Mammary epithelial cell (primary cell): ENCODE measurements around the gene CCDC187.

ENCODE experiments used
- EZH2 ChIP-seq: IDR thresholded peaks from 2 replicates; pipeline ENCODE4 v1.6.1; 2012; ENCODE audit warnings: low read length, inconsistent platforms, borderline replicate concordance
- TF ChIP-seq, protein P1 (sequence below), 2 donors: IDR thresholded peaks in 1 of 2; conservative IDR thresholded peaks in 1 of 2; 2 replicates each; pipeline ENCODE4 v1.5.1; 2011 to 2012; ENCODE audit warnings: inconsistent platforms in 2 of 2, low read length in 2 of 2, mild to moderate bottlenecking in 2 of 2, control low read depth in 1 of 2, low read depth in 1 of 2; ENCODE audit not compliant: insufficient read depth in 1 of 2; ENCODE audit errors: extremely low read depth in 1 of 2

DNA sequence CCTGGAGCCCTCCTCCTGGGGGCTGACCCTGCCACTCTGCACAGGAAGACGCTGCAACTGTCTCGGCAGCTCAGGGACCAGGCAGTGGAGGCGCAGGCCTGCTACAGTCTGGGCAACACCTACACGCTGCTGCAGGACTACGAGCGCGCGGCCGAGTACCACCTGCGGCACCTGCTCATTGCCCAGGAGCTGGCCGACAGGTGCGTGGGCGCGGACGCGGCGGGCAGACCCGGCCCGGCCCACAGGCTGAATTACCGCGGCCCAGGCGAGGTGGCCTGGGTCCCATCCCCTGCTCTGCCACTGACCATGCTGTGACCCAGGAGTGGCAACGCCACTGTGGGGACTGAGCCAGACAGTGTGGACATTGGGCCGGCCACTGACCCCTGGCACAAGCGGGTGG is 34.6 kb upstream of the CCDC187 start:
- TF ChIP-seq, protein P1, sequence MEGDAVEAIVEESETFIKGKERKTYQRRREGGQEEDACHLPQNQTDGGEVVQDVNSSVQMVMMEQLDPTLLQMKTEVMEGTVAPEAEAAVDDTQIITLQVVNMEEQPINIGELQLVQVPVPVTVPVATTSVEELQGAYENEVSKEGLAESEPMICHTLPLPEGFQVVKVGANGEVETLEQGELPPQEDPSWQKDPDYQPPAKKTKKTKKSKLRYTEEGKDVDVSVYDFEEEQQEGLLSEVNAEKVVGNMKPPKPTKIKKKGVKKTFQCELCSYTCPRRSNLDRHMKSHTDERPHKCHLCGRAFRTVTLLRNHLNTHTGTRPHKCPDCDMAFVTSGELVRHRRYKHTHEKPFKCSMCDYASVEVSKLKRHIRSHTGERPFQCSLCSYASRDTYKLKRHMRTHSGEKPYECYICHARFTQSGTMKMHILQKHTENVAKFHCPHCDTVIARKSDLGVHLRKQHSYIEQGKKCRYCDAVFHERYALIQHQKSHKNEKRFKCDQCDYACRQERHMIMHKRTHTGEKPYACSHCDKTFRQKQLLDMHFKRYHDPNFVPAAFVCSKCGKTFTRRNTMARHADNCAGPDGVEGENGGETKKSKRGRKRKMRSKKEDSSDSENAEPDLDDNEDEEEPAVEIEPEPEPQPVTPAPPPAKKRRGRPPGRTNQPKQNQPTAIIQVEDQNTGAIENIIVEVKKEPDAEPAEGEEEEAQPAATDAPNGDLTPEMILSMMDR (conservative IDR thresholded peaks at IDR 0.05 in 1 of 2, IDR thresholded peaks at IDR 0.05 in 1 of 2; ENCODE audit: extremely low read depth in 1 of 2, insufficient read depth in 1 of 2, low read depth in 1 of 2, low read length in 2 of 2): no peak
- no peak for TF ChIP-seq EZH2
